PC-9 (cell line): ENCODE results near the gene ERC2.

ENCODE experiments used
- EZH2 ChIP-seq: fragments of 200-600 bp; sonication (generic); IDR thresholded peaks from 2 replicates; pipeline ENCODE4 v1.8.0; 2017; ENCODE audit warnings: antibody characterized with exemption, low read depth
- TF ChIP-seq, protein P1 (sequence below): fragments of 200-600 bp; sonication (generic); conservative IDR thresholded peaks from 2 replicates; pipeline ENCODE4 v1.6.1; 2017; ENCODE audit warnings: mixed run types, antibody characterized with exemption, mild to moderate bottlenecking, moderate library complexity

DNA sequence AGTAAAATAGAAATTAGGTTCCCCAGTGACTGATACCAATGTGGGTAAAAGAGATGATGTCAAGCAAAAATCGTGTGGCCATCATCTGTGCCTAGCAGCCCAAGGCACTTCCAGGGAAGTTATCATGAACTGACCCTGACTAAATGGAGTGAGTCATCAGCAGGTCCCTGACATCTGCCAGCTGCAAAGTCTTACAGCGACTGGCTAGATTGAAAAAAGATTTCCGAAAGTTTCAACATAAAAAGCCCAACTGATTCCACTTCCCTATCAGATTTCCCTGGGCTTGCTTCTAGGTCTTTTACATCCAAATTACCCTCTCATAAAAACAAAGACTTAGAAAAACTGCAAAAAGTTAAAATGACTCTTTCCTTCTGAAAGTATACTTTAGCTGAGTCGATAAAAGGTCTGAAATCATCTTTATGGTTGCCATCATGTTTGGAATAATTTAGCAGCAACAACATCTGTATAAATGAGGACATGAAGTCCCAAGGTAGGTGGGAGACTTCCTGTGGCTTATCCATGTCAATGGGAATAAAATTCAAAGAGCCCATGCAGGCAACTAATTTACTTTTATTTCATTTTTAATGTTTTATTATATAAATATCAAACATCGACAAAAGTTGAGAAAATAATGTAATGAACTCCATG is 342.8 kb downstream of the ERC2 start:
- TF ChIP-seq, protein P1, sequence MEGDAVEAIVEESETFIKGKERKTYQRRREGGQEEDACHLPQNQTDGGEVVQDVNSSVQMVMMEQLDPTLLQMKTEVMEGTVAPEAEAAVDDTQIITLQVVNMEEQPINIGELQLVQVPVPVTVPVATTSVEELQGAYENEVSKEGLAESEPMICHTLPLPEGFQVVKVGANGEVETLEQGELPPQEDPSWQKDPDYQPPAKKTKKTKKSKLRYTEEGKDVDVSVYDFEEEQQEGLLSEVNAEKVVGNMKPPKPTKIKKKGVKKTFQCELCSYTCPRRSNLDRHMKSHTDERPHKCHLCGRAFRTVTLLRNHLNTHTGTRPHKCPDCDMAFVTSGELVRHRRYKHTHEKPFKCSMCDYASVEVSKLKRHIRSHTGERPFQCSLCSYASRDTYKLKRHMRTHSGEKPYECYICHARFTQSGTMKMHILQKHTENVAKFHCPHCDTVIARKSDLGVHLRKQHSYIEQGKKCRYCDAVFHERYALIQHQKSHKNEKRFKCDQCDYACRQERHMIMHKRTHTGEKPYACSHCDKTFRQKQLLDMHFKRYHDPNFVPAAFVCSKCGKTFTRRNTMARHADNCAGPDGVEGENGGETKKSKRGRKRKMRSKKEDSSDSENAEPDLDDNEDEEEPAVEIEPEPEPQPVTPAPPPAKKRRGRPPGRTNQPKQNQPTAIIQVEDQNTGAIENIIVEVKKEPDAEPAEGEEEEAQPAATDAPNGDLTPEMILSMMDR = no peak
- TF ChIP-seq EZH2 = no peak
